ENCODE results near the gene IP6K3.

IP6K3 gene, protein sequence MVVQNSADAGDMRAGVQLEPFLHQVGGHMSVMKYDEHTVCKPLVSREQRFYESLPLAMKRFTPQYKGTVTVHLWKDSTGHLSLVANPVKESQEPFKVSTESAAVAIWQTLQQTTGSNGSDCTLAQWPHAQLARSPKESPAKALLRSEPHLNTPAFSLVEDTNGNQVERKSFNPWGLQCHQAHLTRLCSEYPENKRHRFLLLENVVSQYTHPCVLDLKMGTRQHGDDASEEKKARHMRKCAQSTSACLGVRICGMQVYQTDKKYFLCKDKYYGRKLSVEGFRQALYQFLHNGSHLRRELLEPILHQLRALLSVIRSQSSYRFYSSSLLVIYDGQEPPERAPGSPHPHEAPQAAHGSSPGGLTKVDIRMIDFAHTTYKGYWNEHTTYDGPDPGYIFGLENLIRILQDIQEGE

DNA sequence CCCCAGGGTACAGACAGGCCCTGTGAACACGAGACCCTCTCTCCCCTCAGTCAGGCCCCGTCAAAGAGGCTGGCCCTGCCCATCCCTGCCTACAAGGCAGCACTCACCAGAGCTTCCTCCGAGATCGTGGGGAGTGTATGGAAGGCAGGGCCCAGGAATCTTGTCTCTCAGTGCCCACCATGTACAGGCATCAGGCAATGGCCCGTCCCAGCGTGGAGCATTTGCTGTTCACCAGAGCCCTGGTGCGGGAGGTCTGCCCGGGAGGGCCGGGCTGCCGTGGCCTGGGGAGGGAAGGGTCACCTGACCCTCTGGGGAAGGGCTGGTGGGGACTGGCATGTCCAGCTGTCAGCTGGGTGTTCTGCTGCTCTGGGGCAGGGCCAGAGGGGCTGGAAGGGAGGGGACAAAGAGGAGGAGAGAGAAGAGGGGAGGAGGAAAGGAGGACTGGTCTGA, at the start of gene IP6K3:
TSS of gene IP6K3 (minus strand) at position 255 of the 450 bp plus-strand sequence. CDS start 11,429 bp downstream, outside the sequence.
- DNase-seq, result no peak

DNA sequence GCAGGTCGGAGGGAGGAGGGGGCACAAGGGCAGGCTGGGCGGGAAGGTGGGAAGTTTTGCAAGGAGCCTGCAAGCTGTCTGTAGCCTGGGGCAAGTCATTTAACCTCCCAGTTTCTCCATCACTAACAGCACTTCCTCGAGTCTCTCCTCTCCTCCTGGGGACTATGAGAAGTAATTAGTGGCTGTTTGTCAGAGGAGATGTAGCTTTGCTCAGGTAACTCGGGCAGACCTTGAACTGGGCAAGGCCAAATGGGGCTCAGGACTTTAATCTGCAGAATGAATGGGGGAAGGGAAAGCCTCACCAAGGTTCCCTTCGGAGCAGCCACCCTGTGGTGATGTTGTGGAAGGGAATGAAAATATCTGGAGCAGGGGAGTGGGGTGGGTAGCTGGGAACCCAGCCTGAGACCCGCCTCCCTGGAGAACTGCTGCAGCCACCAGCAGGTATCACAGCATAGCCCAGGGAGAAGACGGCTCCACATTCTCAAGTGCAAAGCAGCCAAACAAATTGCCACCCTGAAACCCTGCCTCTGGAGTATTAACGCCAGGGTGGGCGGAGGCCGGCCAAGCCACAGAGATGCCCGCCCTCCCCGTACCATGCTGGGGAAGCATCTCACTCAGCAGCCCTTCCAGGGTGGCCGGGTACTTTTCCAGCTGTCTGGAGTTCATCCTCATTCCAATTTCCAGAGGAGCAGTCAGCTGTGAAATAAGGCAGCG, 48.4 kb upstream of the IP6K3 start:
- DNase-seq, result no peak

DNA sequence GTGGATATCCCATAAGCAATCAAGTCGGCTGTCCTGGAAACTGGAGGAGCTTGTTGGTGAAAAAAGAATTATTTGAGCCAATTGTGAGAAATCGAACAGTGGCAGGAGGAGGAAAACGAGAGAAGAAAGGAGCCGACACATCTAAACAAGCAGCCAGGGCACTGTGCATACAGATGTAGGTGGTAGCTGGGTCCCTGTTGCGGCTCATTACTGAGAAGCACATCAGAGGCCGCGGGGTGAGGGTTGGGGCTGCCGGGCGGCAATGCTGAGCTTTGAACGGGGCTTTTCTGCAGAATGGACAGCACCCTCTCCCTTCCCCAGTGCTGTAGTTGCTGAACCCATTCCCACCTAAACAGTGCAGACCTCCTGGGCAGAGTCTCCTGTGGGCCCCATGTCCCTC, 46.3 kb upstream of the IP6K3 start:
- DNase-seq, result no peak

DNA sequence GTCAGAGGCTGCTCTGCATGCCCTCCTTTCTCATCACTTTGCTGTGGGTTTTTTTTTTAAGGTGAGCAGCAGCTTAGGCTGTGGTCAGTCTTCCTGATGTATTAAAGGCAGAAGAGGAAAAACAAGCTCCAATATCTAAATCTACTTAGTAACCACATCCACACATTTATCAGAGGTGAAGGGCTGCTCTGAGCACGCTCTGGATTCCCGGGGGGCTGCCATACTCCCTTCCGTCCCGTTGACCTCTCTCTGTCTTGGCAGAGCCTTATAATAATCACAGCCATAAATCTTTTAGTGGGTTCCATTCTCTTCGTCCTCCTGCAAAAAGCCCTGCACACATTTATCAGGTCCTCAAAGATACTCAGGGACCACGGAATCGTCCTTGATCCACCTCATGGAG, 44.9 kb upstream of the IP6K3 start:
- no peak for DNase-seq

DNA sequence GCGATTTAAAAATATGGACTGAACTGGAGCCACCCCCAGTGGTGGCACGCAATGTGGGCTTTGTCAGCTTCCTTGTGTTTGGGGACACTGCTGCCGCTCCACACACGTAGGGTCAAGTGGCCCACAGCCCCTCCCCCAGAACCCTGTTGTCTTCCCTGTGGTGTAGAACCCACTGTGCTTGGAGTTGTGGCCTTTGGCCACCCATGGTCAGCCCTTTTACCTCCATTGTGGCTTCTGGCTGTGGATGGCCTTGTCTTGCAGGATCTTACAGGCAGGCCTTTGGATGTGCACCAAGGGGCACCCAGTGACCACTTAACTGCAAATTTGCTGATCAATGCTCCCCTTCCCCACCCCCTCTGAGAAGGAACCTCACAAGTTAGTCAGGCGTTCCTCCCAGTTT, 44.2 kb upstream of the IP6K3 start:
- no peak for DNase-seq

DNA sequence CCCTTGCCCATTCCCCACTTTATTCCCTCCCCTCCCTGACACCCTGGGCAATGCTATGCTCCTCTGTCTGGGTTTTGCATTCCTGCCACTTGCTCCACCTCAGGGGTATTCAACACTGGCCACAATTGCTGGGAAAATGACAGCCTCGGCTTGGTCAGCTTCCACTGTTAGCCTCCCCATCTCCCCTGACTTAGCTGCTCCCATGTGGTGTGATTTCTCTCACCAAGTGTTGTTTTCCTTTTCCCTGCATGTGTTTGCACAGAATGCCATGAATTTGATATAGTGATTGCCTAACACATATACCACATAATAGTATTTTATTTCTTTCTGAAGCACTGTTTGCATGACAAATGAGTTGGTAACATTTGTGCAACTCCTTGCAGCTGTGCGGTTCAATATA, 43.7 kb upstream of the IP6K3 start:
- no peak for DNase-seq

DNA sequence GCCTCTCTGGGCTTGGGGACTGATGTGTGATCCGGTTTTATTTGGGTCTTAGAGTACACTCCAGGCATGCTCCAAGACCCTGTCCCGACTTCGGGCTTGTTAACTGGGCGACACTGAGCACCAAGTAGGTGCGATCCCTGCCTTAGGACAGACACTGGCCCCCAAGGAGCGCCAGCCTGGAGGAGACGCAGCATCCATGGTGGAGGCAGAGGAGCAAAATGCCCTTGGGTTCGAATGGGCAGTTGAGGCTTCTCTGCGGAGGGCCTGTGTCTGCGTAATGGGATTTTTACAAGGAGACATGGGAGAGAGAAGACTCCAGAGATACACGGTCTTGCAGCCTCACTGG, 42.8 kb upstream of the IP6K3 start:
- DNase-seq, result no peak

DNA sequence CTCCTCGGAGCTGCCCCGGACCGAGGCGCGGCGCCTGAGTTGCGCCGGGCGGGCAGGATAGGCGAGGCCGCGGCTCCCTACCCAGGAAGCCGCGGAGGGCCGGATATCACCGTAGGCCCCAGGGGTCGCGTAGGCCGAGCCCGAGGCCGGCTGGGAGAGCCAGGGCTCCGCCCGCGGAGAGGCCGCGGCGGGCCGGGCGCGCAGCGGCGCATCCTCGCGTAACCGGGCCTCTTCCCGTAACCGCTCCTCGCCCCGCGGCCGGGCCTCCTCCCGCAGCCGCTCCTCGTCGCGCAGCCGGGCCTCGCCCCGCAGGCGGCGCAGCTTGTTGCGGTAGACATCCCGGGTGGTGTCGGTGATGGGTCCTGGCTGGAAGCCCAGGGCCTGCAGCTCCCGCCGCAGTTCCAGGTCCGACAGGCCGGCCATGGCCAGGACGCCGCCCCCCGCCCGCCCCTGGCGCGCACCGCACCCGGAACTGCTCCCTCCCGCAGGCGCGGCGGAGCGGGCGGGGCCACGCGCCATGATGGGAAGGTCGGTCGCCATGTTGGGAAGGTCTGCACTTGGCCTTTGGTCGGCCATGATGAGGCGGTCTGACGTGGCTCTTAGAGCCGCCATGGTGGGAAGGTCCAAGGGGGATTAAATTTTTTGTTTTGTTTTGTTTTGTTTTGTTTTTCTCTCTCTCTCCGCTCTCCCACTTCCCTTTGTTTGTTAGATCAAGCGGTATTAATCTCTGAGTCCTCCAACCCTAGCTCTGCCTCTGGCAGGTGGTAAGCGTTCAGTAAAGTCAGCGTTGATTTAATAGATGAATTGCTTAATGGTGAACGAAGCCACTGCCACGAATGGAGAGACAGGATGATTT, 42.2 kb upstream of the IP6K3 start, which contains the start of gene LEMD2:
TSS of gene LEMD2 (minus strand) at position 437 of the 856 bp plus-strand sequence. CDS start at position 423, 14 bp downstream.
- peak; percentile 82 for DNase-seq

DNA sequence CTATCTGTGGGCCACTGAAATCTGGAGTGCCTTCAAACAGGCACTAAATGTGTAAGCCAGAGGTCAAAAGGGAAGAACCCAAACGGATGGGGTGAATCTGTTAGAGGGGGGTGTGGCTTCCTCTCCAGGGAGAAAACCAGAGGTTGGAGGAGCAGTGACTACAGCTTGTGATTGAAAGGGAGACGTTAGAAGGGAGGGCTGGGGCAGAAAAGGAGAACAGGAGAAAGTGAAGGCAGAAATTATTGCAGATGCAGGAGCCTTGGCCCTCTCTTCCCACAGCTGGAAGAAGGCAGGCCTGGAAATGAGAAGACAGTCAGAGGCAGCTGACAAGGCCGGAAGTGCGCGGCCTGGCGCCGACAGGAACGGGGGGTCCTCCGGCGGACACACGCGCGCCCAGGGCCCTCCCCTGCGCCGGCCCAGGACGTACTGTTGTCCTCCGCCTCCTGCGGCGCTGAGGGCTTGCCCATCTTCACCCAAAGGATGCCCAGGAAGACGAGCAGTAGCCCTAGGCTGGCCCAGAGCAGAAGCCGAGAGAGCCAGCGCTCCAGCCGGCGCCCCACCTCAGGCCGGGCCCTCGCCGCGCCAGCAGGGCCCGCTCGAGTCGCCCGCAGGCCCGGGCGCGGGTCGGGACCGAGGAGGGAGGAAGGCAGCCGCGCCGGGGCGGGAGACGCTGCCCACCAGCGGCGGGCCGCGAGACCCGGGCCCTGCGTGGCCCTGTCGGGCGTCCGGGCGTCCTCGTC, 41.4 kb upstream of the IP6K3 start:
- peak; percentile 54 for DNase-seq

DNA sequence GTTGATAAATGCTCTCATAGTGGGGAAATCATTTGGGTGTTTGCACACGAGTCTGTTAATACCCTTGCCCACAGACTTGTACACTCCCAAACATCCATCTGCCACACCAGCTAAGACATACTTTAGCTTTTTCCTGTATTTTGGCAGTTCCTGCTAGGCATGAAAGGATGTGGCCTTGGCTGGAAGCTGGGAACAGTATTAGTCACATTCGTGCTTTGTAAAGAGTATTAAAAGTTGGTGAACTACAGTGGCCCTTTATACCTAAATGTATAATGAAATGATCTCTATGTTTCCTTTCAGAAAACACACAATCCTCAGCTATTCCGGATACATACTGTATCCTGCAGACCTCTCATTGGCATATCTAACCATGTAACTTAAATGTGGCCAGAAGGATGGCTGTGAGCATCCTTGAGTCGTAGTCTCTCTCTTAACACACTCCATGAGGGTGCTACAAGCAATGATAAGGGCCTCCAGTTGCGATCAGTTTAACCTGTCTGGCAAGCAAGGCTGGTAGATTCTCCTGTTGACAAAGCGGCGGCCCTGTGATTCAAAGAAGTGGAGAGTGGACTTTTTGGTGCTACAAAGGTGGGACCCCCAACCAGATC, 40.7 kb upstream of the IP6K3 start:
- DNase-seq, result no peak

DNA sequence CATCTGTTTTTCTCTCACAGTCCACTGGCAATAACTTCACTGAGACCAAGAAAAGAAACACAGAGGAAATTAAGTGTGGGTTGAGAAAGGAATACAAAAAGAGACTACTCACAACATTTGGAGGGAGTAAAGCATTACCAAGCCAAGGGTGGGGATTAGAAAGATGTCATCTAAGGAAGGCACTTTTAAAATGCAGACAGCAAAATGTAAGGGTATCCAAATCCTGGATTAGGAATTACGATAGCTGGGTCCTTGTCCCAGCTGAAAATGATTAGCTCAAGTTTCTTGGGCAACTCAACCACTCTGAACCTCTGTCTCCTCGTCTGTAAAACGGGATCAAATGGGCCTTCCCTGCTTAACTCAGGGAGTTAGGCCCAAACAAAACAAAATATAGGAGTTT, 40.0 kb upstream of the IP6K3 start:
- no peak for DNase-seq

DNA sequence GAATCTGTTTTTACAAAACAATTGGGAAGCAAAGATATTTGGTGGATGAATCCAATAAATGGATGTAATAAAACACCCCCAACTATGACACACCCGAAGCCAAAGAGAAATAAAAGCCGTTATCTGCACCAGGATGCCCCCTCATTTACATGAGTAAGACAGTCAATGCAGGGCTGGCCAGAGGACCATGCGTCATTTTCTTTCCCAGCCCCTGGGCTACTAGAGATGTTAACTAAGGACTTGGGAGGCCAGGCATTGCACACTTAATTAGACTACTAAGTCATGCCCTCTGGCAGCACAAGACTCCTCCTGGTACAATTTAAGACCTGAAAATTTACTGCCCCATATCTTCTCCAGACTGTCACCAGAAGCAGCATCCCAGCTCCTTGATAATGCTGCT, 39.1 kb upstream of the IP6K3 start:
- no peak for DNase-seq

DNA sequence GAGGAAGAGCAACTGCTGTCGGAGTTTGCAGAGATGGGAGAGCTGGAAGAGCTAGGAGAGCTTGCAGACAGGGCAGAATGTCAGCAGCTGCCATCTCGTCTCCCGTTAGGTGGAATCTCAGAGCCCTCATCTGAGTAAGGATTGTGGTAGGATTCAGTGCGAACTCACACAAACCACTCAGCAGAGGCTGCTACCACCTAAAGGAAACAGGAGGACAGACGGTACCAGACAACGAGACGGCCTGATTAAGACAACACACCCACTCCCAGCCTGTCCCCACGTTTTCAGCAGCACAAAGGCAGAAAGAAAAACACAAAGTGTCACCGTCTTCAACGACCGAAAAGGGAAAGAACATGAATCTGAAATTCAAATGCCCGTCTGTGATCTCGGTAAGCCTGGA, 38.1 kb upstream of the IP6K3 start:
- DNase-seq, result no peak

DNA sequence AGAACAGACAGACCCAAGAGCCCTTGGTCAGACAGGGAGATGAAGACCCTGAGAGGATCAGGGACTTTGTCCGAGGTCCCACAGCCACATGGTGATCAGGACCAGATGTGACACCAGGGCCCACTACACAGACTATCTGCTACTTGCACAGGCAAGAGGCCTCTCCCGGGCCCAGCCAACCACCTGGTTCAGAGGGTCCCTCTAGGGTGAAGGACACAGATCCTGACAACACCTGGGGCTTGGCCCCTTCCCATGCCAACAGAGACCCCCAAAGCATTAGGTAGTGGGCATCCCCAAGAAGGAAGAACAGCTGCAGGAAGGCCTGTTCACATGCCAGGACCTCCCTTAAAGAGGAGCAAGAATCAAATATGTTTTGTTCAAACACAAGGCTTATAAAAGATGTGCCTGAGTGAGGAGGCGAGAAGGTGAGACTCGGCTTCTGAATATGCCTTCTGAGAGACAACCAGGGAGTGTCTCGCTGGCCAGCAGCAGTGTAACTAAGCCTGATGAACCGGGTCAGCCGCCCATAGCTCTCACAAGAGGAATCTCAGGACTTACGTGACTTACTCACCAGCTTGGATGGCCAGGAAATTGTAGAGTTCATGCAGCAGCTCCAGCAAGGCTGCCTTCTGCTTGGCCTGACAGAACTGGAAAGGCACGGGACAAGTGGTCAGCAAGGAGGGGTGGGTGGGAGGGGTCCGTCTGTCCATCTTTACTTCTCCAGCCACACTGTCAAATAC, 37.2 kb upstream of the IP6K3 start:
- DNase-seq, result no peak

DNA sequence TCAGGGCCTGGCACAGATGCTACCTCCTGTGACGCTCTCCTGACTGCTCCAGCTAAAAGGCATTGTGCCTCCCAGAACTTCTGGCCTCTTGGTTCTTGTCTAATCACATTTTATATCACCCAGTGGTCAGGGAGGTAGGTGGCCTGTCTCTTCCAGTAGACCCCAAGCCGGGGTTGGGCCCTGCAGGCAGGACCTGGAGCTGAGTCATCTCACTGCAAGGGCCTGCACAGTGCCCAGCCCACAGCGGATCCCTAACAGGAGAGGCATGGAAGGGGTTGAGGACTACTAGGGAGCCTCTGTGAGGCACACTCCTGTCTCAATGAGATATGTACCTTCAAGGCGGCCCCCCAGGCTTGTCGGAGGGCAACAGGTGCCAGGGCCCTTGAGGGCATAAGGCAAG, 35.9 kb upstream of the IP6K3 start:
- DNase-seq, result no peak

DNA sequence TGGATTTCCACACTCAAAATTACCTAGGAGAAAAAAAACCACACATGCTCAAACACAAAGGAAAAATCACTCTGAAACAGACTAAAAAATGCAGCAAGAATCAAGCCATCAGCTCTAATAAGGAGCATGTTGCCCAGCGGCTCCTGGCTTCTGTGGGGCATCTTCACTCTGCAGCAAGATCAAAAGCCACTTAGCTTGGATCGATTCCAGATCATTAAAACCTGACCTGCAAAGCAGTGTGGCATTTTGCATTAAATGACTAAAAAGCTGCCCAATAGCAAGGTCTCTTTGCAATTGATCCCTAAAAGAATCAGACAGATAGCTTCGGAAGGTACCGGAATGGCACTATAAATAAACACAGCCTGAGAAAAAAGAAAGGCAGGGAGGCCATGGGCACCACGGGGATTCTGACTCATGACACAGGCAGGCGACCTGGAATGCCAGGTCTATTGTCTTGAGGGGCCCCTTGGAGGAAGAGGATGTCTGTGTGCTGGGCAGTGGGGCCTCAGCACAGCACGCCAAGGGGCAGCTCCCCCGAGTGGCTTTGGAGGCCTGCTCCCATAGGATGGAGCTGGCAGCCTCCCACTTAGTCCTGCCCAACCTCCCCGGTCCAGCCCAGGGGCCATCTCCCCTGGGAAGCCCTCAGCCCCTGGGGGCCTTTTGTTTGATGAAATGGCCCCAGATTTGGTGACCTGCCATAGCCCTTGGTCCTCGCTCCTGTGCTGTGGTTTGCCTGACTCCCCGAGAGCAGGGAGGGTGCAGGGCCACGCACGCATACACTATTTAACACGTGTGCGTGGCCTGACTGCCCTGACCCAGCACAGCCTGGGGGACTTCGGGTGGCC, 34.6 kb upstream of the IP6K3 start:
- no peak for DNase-seq

DNA sequence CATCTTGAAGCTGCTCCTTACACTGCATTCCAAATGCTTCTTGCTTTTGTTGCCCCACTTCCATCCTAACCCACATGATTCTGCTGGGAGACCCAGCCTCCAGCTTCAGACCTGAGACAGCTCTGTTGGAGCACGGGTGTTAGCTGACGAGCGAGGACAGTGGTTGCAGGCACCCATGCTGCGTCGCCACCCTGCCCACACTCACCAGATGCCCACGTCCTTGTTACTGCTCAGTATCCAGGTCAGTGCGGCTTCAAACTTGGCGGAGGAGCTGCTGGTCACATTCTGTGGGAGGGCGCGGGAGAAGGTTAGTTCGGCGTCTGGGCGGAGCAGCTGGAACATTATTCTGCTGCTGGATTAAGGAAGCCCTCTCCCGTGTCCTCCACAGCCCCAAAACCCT, 33.2 kb upstream of the IP6K3 start:
- DNase-seq, result no peak

DNA sequence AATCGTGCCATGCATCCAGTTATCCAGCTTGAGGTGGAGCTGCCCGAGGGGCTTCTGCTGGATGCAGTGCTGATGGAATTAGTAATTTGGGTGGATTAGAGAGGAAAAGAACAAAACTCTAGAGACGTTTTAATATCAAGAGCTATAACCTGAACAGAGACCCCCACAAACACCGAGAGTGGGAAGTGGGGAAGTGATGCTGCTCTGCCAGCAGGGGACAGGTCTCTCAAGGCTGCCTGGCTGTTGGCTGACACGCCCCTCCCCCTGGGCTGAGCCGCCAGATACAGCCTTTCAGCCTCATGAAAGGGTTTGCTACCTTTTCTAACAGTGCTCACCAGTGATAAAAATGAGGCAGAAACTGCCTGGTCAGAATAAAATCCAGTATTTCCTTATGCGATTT, 32.6 kb upstream of the IP6K3 start:
- DNase-seq, result no peak

DNA sequence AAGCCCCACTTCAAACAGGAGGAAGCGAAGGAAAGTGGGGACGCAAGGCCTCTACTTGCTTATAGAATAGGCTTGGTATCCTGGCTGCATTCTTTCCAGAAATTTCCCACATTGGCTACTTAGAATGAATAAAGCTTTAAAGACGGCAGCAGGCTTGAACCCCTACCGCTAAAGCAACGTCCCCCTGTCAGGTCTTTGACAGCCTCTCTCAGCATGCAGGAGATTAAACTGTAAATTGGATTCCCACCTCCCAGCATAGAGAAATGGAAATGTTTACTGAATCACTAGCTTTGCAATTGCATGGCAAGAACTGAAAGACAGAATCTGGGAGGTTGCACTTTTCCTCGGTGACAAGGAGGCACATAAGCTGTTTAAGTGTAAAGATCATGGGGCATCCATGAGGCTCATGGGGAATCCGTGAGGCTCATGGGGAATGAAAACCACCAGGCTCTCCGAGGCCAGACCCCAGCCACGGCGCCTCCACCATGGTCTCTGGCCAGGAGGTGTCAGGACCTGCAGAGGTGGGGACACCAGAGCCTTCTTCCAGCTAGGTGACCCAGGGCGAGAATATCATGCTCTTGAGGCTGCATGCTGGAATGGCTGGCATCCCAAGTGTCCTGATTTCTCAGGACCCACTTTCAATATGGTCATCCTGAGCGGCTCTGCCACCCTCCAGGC, 31.9 kb upstream of the IP6K3 start:
- DNase-seq, result no peak
